GF-D8 (cell line): ENCODE data around the gene HPCAL4.

Experiments
- DNase-seq: peaks from one replicate; lab custom pipeline; 2025; lab: John Stamatoyannopoulos, UW

The HPCAL4 gene

DNA sequence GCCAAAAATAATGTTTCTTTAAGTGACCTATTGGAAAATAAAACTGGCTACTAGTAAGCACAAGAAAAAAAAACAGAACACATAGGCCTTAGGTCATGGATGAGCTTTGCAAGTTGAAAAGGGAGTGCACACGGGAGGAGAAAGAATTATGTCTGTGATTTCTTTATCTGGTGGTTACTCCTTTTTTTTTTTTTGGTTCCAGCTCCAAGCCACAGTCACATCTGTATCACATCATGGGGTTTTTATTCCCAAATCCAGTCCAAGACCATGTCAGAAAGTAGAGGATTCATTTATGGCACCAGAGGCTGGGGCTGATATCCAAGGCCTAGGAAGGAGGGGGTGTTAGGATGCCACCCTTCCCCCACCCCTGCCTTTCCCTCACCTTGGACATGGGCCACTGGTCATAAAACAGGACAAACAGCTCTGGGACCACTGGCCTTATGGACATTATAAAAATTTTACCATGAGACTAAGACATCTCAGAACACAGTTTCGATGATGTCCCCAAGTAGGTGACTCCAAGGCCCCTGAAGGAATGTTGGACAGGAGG lies 41.5 kb downstream of the HPCAL4 start:
- no peak for DNase-seq

- no peak for DNase-seq
These were observed 42.7 kb downstream of the HPCAL4 start for GRCh38 chr1:39648496-39648895.

GRCh38 chr1:39647247-39647646 lies 44.0 kb downstream of the HPCAL4 start:
- DNase-seq: no peak

GRCh38 chr1:39646232-39647081 lies 44.8 kb downstream of the HPCAL4 start:
- no peak for DNase-seq

GRCh38 chr1:39645411-39646043 lies 45.7 kb downstream of the HPCAL4 start:
- DNase-seq: no peak

DNA sequence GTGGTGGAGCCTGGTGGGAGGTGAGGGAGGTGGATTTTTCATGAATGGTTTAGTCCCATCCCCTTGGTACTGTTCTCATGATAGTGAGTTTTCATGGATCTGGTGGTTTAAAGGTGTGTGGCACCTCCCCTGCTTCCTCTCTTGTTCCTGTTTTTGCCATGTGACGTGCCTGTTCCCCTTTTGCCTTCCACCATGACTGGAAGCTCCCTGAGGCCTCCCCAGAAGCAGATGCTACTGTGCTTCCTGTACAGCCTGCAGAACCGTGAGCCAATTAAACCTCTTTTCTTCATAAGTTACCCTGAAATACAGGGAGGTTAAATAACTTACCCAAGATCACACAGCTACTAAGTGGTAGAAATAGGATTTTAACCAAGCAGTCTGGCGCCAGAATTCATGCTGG lies 47.5 kb downstream of the HPCAL4 start:
- no peak for DNase-seq

GRCh38 chr1:39642796-39643195 lies 48.4 kb downstream of the HPCAL4 start:
- no peak for DNase-seq

GRCh38 chr1:39640861-39641260 lies 50.4 kb downstream of the HPCAL4 start:
- DNase-seq: no peak

GRCh38 chr1:39639305-39640130 lies 51.7 kb downstream of the HPCAL4 start, which contains the start of gene HEYL:
Gene HEYL, minus strand, starts transcription at chr1:39639643. Its CDS starts 18 bp downstream, at chr1:39639625.
- DNase-seq: no peak

DNA sequence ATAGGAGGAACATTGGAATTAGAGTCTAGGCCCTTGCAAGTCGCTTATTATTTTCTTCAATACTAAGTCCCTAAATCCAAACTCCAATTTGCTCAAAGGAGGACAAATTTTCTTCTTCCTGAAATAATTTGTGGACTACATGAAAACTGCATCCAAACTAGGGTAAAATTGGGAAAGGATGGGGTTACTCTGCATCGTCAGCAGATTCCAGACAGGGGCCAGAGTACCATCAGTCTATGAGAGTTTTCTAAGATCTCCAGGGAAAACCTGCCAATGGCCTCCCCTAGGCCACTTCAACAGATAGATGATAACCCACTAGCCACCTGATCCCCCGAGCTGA lies 52.3 kb downstream of the HPCAL4 start:
- DNase-seq: no peak

DNA sequence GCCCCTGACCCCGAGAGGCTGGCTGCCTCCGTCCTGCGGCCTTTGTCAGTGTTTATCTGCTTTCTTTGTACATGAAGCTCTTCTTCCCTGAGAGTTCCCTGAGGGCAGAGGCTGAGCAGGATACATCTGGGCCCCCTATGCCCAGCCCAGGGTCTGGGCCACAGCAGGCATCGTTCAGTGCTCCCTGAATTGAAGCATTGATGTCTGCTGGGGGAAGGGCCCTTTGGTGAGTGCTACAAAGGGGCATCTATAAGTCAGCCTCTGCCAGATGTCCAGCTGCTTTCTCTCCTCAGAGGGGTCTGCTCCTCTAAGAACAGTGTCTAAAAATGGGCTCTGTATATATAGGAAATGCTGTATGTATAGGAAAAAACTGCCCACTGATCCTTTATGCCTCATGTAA lies 53.9 kb downstream of the HPCAL4 start:
- DNase-seq: no peak

GRCh38 chr1:39635871-39636210 lies 55.4 kb downstream of the HPCAL4 start:
- no peak for DNase-seq

- DNase-seq: no peak
These were observed 55.9 kb downstream of the HPCAL4 start for GRCh38 chr1:39635205-39635870.

- no peak for DNase-seq
These were observed 57.8 kb downstream of the HPCAL4 start for GRCh38 chr1:39633422-39633821.

DNA sequence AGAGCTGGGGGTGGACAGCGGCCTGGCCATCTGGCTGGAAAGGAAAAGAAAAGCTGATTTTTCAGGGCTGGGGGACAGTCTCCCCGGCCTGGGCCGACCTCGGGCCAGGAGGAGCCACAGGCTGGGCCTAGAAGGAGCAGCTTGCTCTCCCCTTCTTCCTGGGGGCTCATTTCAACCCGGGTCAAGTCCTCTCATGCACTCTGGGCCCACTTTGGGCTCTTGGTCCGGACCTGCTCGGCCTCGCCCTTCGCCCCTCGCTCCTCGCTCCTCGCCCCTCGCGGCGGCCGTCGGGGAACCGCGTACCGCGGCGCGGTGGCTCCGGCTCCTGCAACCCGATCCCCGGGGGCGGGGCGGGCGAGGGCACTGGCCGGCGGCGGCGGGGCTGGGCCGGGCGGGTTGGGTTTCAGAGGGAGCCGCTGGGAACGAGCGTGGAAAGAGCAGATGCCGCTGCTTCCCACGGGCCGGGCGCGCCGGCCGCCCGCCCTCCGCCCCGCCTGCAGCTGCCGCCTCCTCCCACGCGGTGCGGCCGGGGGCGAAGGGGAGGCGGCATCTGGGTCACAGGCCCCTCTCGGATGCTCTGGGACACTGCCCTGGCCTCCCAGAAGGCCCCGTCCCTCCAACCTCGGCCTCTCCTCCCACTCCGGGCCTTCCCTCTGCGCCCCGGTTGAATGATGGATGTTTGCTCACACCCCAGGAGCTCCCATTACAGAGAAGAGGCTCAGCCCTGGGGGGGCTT lies 58.4 kb downstream of the HPCAL4 start:
- no peak for DNase-seq

DNA sequence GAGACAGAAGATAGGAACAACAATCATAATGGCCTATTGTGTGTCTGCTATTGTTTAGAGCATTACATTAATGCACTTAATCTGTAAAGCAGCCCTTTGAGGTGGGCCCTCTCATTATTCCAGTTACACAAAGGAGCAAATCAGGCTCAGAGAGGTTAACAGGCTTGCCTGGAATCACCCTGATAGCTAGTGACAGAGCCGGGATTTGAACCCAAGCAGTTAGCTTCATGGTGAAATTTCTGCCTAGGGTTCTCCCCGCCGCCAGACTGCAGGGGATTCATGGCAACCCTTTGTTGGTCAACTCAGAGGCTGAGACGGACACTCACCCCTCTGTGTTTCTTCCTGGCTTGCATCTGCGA lies 58.9 kb downstream of the HPCAL4 start:
- DNase-seq: no peak

DNA sequence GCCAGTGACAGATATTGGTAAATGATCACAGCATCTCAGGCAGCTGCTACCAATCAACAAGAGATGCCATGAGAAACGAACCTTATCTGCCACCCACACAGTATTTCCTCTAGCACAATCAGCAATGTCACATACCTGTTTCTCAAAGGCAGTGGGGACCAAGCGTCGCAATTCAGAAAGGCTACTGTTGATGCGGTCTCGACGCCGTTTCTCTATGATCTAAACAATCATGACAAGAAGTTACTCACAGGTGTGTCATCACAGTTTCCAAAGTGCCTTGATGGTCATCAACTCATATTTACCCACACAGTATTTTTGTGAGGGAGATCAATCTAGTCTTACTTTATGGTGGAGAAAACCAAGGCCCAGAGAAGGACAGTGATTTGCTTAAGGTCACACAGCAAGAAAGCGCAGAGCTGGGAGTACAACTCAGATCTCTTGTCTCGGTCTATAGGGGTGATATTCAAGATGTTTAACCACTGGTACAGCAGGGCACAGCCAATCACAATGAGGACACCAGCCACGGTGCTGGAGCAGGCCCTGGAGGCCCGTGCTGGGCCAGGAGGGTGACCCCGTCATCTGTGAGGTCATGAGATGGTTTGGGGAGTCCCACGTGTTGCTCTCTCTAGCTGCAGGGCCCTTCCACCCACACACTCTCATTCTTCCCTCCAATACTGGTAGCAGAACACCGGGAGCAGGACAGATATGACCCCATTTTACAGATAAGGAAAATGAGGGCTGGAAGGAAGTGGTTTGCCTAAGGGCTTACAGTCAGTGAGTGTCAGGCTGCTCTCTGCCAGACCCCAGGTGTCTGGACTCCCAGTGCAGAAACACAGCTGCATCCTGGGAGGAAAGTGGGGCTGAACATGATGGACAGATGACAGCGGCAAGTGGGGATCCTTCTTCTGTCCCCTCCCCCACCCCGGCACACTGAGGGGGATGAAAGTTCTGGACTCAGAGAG lies 59.6 kb downstream of the HPCAL4 start:
- DNase-seq: no peak

GRCh38 chr1:39628807-39629350 lies 62.4 kb downstream of the HPCAL4 start:
- no peak for DNase-seq
